OCI-LY1 (cell line): ENCODE measurements around the gene PREX1.

Experiments
- CTCF ChIP-seq: fragments of 200-600 bp; sonication (generic), shearing (Covaris generic); IDR thresholded peaks from 2 replicates; pipeline ENCODE4 v1.5.1; 2017; ENCODE audit warnings: mild to moderate bottlenecking, antibody characterized with exemption, low read length, moderate library complexity, mixed read lengths
- EZH2 ChIP-seq: fragments of 200-600 bp; sonication (generic), shearing (Covaris generic); IDR thresholded peaks from 2 replicates; pipeline ENCODE4 v1.8.0; 2017; ENCODE audit warnings: borderline replicate concordance, mixed run types, mild to moderate bottlenecking, antibody characterized with exemption, low read length, moderate library complexity, mixed read lengths

DNA sequence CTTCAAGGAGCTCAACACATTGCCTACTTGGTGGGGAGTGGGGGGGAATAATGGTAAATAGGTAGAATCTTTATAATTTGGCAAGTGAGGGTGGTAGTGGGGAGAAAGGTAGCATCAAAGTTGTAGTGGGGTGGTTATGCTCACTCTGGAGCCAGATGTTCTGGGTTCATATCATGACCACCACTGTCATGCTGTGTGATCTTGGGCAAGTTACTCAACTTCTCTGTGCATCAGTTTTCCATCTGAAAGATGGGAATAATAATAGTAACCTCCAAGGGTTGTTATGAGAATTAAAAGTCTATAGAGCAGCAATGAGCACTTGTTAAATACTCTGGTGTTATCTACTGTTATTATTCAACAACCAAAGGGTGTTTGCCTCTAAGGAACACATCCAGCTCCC is 22.0 kb upstream of the PREX1 start:
- TF ChIP-seq EZH2 (no peak), CTCF (no peak)
